GM20431 (cell line): Measurements from ENCODE around the gene TEX14.
"Not testable (repeated sequence)": the region's sequence is repeated elsewhere in the genome, so short reads cannot be mapped to it uniquely, and the experiment has no call there.

ENCODE experiments used
- in situ Hi-C: fragments of 300-500 bp; cut with MseI, MboI; formaldehyde crosslinking; loops from one replicate; pipeline ENCODE4 v1.15.0; 2020; ENCODE audit warnings: low sequenced_read_pairs; ENCODE audit not compliant: unreplicated experiment

The TEX14 gene

GRCh38 chr17:58693751-58694150, 1.9 kb upstream of the TEX14 start:
- in situ Hi-C loops: no loop called here

- in situ Hi-C loops: no loop called here
Observed at GRCh38 chr17:58693208-58693607, 1.4 kb upstream of the TEX14 start.

GRCh38 chr17:58692239-58693055, 602 bp upstream of the TEX14 start, which contains the start of gene RAD51C:
RAD51C (plus strand) TSS chr17:58692602; CDS start chr17:58692644, 42 bp downstream.
- in situ Hi-C loops: no loop called here

GRCh38 chr17:58690033-58690432, 1.8 kb downstream of the TEX14 start:
- in situ Hi-C loops: not testable (repeated sequence)

- in situ Hi-C loops: no loop called here
Observed at GRCh38 chr17:58688521-58688920, 3.3 kb downstream of the TEX14 start.

GRCh38 chr17:58686980-58687379, 4.9 kb downstream of the TEX14 start:
- in situ Hi-C loops: no loop called here

- in situ Hi-C loops: not testable (repeated sequence)
Observed at GRCh38 chr17:58684462-58684861, 7.4 kb downstream of the TEX14 start.

GRCh38 chr17:58684003-58684402, 7.8 kb downstream of the TEX14 start:
- in situ Hi-C loops: no loop called here

GRCh38 chr17:58680038-58680369, 11.8 kb downstream of the TEX14 start:
- in situ Hi-C loops: no loop called here

GRCh38 chr17:58679263-58680037, 12.4 kb downstream of the TEX14 start:
- in situ Hi-C loops: no loop called here

GRCh38 chr17:58678287-58678686, 13.6 kb downstream of the TEX14 start:
- in situ Hi-C loops: not testable (repeated sequence)

- in situ Hi-C loops: no loop called here
Observed at GRCh38 chr17:58677194-58677880, 14.5 kb downstream of the TEX14 start.

GRCh38 chr17:58671969-58672368, 19.9 kb downstream of the TEX14 start:
- in situ Hi-C loops: no loop called here

- in situ Hi-C loops: no loop called here
Observed at GRCh38 chr17:58669853-58670252, 22.0 kb downstream of the TEX14 start.

- in situ Hi-C loops: no loop called here
Observed at GRCh38 chr17:58668598-58668935, 23.3 kb downstream of the TEX14 start.

- in situ Hi-C loops: no loop called here
Observed at GRCh38 chr17:58667934-58668597, 23.8 kb downstream of the TEX14 start.

- in situ Hi-C loops: no loop called here
Observed at GRCh38 chr17:58666858-58667267, 25.0 kb downstream of the TEX14 start.

- in situ Hi-C loops: no loop called here
Observed at GRCh38 chr17:58665946-58666857, 25.6 kb downstream of the TEX14 start.

- in situ Hi-C loops: no loop called here
Observed at GRCh38 chr17:58664302-58664701, 27.5 kb downstream of the TEX14 start.
